HCT116 (cell line): ENCODE measurements around the gene CAMKMT. TPM values are rescaled to one million over a fixed set of nuclear protein-coding genes. Genes with fewer than 3 reads are reported as not detected.

Experiments
- ATAC-seq: fragments of 200-7000 bp; cut with Tn5 transposase; 2 replicates; pipeline ENCODE4 v1.9.1; 2020; ENCODE audit warnings: mild to moderate bottlenecking, moderate library complexity
- BruUV-seq: library from RNA; stranded (reverse); fragments of 400-500 nt; replicated peaks from 2 replicates; lab custom pipeline; 2021; lab: Mats Ljungman, UMichigan
- CTCF ChIA-PET: fragments of 300-600 bp; sonication (Branson Sonifier 250); formaldehyde crosslinking; loops from one replicate; lab custom pipeline; 2021; ENCODE audit warnings: antibody characterized with exemption; lab: Charles Lee
- POLR2A ChIA-PET: fragments of 300-600, 350-600 bp; sonication (Branson Sonifier 250); formaldehyde crosslinking; loops from one replicate; lab custom pipeline; 2021; ENCODE audit warnings: antibody characterized with exemption; lab: Charles Lee
- RAD21 ChIA-PET, 2 experiments: fragments of 300-600 bp; sonication (Branson Sonifier 250); formaldehyde crosslinking; loops; one replicate each; lab custom pipeline; 2023; ENCODE audit warnings: low total read pairs in 2 of 2; ENCODE audit not compliant: uncharacterized antibody in 2 of 2, unreplicated experiment in 2 of 2, low non-redundant PET in 1 of 2; lab: Charles Lee
- DNase-seq: peaks from one replicate; pipeline ENCODE4 v3.0.0-alpha.2; 2010; ENCODE audit warnings: low read depth, low spot score
- H2AFZ ChIP-seq: fragments of 200-600 bp; shearing (Covaris generic), sonication (generic); 2 replicates; pipeline ENCODE4 v1.6.1; 2017; ENCODE audit warnings: low read depth, mixed run types, mixed read lengths, antibody characterized with exemption, low read length; ENCODE audit not compliant: poor library complexity, severe bottlenecking
- H3K27ac ChIP-seq: 2 replicates; pipeline ENCODE4 v1.5.1; 2012; ENCODE audit warnings: low read depth, low read length
- H3K27me3 ChIP-seq: fragments of 200-600 bp; sonication (generic); 2 replicates; pipeline ENCODE4 v1.6.1; 2016; ENCODE audit warnings: mixed run types, low read length, mixed read lengths; ENCODE audit not compliant: insufficient read depth
- H3K36me3 ChIP-seq, 2 experiments: fragments of 200-500 bp in 1 of 2; fragments of 200-600 bp in 1 of 2; sonication (Bioruptor generic) in 1 of 2; sonication (generic) in 1 of 2; 2 replicates each; pipeline versions ENCODE4 v1.5.1 to v1.6.1; 2014 to 2016; ENCODE audit warnings: low read length in 2 of 2, inconsistent platforms in 1 of 2, mixed read lengths in 1 of 2, mixed run types in 1 of 2; ENCODE audit not compliant: insufficient read depth in 2 of 2, control insufficient read depth in 1 of 2
- H3K4me1 ChIP-seq, 2 experiments: fragments of 200-600 bp in 1 of 2; sonication (generic) in 1 of 2; 2 replicates each; pipeline versions ENCODE4 v1.5.1 to v1.6.1; 2012 to 2017; ENCODE audit warnings: low read length in 2 of 2, inconsistent platforms in 1 of 2, mild to moderate bottlenecking in 1 of 2, mixed read lengths in 1 of 2, mixed run types in 1 of 2, moderate library complexity in 1 of 2; ENCODE audit not compliant: insufficient read depth in 2 of 2, control insufficient read depth in 1 of 2
- H3K4me2 ChIP-seq: fragments of 200-600 bp; sonication (generic); 2 replicates; pipeline ENCODE4 v1.6.1; 2017; ENCODE audit warnings: mixed run types, low read length, mixed read lengths
- H3K4me3 ChIP-seq, 2 experiments: fragments of 200-600 bp in 1 of 2; sonication (generic) in 1 of 2; replicated peaks in 1 of 2; 2 replicates each; pipeline ENCODE4 v1.5.1; 2011 to 2016; ENCODE audit warnings: low read length in 2 of 2, control low read depth in 1 of 2, low read depth in 1 of 2, mild to moderate bottlenecking in 1 of 2, mixed read lengths in 1 of 2, mixed run types in 1 of 2
- H3K79me2 ChIP-seq: fragments of 200-600 bp; sonication (generic); 2 replicates; pipeline ENCODE4 v1.6.1; 2017; ENCODE audit warnings: mild to moderate bottlenecking, mixed run types, low read length, moderate library complexity, mixed read lengths; ENCODE audit not compliant: insufficient read depth
- H3K9ac ChIP-seq: fragments of 200-600 bp; sonication (generic); 2 replicates; pipeline ENCODE4 v1.6.1; 2016; ENCODE audit warnings: low read length, mixed read lengths
- H3K9me2 ChIP-seq: fragments of 200-600 bp; sonication (generic), shearing (Covaris generic); 2 replicates; pipeline ENCODE4 v1.6.1; 2017; ENCODE audit warnings: mixed run types, mild to moderate bottlenecking, moderate library complexity; ENCODE audit not compliant: insufficient read depth
- H3K9me3 ChIP-seq, 2 experiments: fragments of 200-500 bp in 1 of 2; fragments of 200-600 bp in 1 of 2; sonication (Bioruptor generic) in 1 of 2; sonication (generic) in 1 of 2; 2 replicates each; pipeline ENCODE4 v1.6.1; 2014 to 2017; ENCODE audit warnings: low read length in 2 of 2, mixed read lengths in 2 of 2, inconsistent platforms in 1 of 2, low read depth in 1 of 2, mild to moderate bottlenecking in 1 of 2, mixed run types in 1 of 2, moderate library complexity in 1 of 2; ENCODE audit not compliant: control insufficient read depth in 1 of 2, insufficient read depth in 1 of 2
- H4K20me1 ChIP-seq: fragments of 200-600 bp; sonication (generic), shearing (Covaris generic); 2 replicates; pipeline ENCODE4 v1.6.1; 2017; ENCODE audit warnings: mixed run types, mild to moderate bottlenecking, moderate library complexity; ENCODE audit not compliant: insufficient read depth
- CBX3 ChIP-seq: IDR thresholded peaks from 2 replicates; pipeline ENCODE4 v1.6.1; 2012; ENCODE audit warnings: low read depth
- EGR1 ChIP-seq: IDR thresholded peaks from 2 replicates; pipeline ENCODE4 v1.6.1; 2012; ENCODE audit warnings: low read depth
- ELF1 ChIP-seq: IDR thresholded peaks from 2 replicates; pipeline ENCODE4 v1.6.1; 2012; ENCODE audit warnings: low read depth, borderline replicate concordance
- EZH2 ChIP-seq: fragments of 200-600 bp; sonication (generic); IDR thresholded peaks from 2 replicates; pipeline ENCODE4 v1.6.1; 2017; ENCODE audit warnings: antibody characterized with exemption, mixed run types
- EZH2phosphoT487 ChIP-seq: fragments of 200-600 bp; IDR thresholded peaks from 2 replicates; pipeline ENCODE4 v1.6.1; 2018; ENCODE audit warnings: antibody characterized with exemption, borderline replicate concordance
- FOSL1 ChIP-seq: IDR thresholded peaks from 2 replicates; pipeline ENCODE4 v1.6.1; 2012; ENCODE audit warnings: low read depth
- POLR2A ChIP-seq: IDR thresholded peaks from 2 replicates; pipeline ENCODE4 v1.7.0; 2011; ENCODE audit warnings: borderline replicate concordance; ENCODE audit not compliant: insufficient read depth, insufficient read length; ENCODE audit errors: extremely low read depth
- POLR2AphosphoS5 ChIP-seq: IDR thresholded peaks from 2 replicates; pipeline ENCODE4 v1.6.1; 2011; ENCODE audit warnings: mild to moderate bottlenecking, low read depth, low read length, moderate library complexity
- REST ChIP-seq: IDR thresholded peaks from 2 replicates; pipeline ENCODE4 v1.6.1; 2012; ENCODE audit warnings: low read depth
- SRF ChIP-seq: IDR thresholded peaks from 2 replicates; pipeline ENCODE4 v1.6.1; 2012; ENCODE audit warnings: low read depth
- TCF7L2 ChIP-seq: IDR thresholded peaks from 2 replicates; pipeline ENCODE4 v1.7.0; 2011; ENCODE audit warnings: borderline replicate concordance, inconsistent platforms; ENCODE audit not compliant: insufficient read depth, insufficient read length; ENCODE audit errors: extremely low read depth
- YY1 ChIP-seq: IDR thresholded peaks from 2 replicates; pipeline ENCODE4 v1.6.1; 2011; ENCODE audit warnings: low read length, low read depth, moderate library complexity, mild to moderate bottlenecking; ENCODE audit not compliant: insufficient replicate concordance; ENCODE audit errors: extremely low read depth
- ZBTB33 ChIP-seq: IDR thresholded peaks from 2 replicates; pipeline ENCODE4 v1.6.1; 2011; ENCODE audit warnings: mild to moderate bottlenecking, low read length, moderate library complexity; ENCODE audit not compliant: insufficient replicate concordance; ENCODE audit errors: extremely low read depth
- ZFX ChIP-seq: fragments of 450-650 bp; IDR thresholded peaks from 2 replicates; pipeline ENCODE4 v1.6.1; 2017
- intact Hi-C: fragments of 100-400 bp; cut with micrococcal nuclease; formaldehyde crosslinking; loops from 2 replicates; pipeline ENCODE4 v1.10.0; 2022
- total RNA-seq: library from RNA; stranded (reverse); gene quantifications from one replicate; pipeline ENCODE4 v1.2.1, GENCODE V29; 2021; ENCODE audit not compliant: unreplicated experiment

Gene CAMKMT
- total RNA-seq, 1 experiment from 2014 or later = 10.6 TPM

- no peak overlapping the region for H3K27ac ChIP-seq
- ChIA-PET CTCF (interaction anchor here (1.7 kb wide), 1 partner anchor 36 kb away, joined by 4 read pairs; no protein-coding TSS in a partner anchor), RAD21 (no interaction called here), POLR2A (no interaction called here)
- no peak for DNase-seq
- H3K4me3 ChIP-seq = no peak overlapping the region
- ATAC-seq = no peak
- peak overlapping the region; percentile 18; the same call in 1 of the 2 replicates for H3K4me2 ChIP-seq
- no peak overlapping the region for H3K9ac ChIP-seq
- no peaks in the 10 kb centered on the region for H3K36me3 ChIP-seq
- intact Hi-C loops = no loop called here
- BruUV-seq = no TSS peak
- no peaks in the 10 kb centered on the region for H3K79me2 ChIP-seq
- no peaks in the 10 kb centered on the region for H3K9me2 ChIP-seq
- TF ChIP-seq POLR2A = no peak
- no peak for TF ChIP-seq EGR1
- TF ChIP-seq ZBTB33 = no peak
- no peak for TF ChIP-seq CBX3
- H3K9me3 ChIP-seq = no peaks in the 10 kb centered on the region
- H3K27me3 ChIP-seq = no peaks in the 10 kb centered on the region
- no peaks in the 10 kb centered on the region for H4K20me1 ChIP-seq
- H2AFZ ChIP-seq = no peak overlapping the region
- H3K4me1 ChIP-seq = peaks cover 0 to 8% of the 10 kb centered on the region in 2 experiments; a peak in 1 of 4 replicates
Measured at GRCh38 chr2:44515416-44515815, 153.7 kb downstream of the CAMKMT start.

DNA sequence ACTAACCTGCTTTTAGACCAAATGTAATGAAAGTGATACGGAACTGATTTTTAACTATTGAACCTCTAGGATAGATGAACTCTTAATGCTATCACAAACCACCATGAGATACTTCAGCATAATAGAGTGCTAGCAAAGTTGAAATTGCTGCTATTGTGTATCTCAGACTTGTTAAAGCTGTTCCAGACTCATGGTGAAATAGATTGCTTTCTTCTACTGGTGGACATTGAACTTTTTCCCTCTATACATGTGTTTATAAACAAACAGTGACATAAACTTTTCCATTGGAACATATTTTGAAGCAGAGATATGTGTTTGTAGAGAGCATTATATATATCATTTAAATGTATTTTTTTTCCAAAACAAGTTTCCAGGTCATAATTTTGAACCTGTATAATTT lies 157.3 kb downstream of the CAMKMT start:
- Histone ChIP-seq H3K4me2 (no peak overlapping the region), H3K9me3 (peaks cover 0 to 5% of the 10 kb centered on the region in 2 experiments; a peak in 1 of 4 replicates), H3K9ac (no peak overlapping the region), H3K36me3 (no peaks in the 10 kb centered on the region), H3K9me2 (no peaks in the 10 kb centered on the region), H3K4me3 (no peak overlapping the region), H3K79me2 (no peaks in the 10 kb centered on the region), H4K20me1 (no peaks in the 10 kb centered on the region), H3K27ac (no peak overlapping the region), H3K4me1 (peaks cover 0 to 8% of the 10 kb centered on the region in 2 experiments; a peak in 1 of 4 replicates), H3K27me3 (no peaks in the 10 kb centered on the region), H2AFZ (no peak overlapping the region)
- DNase-seq (no peak), ATAC-seq (no peak)
- no peak for TF ChIP-seq EZH2phosphoT487
- no peak for TF ChIP-seq ZFX
- TF ChIP-seq SRF = no peak
- TF ChIP-seq CBX3 = no peak
- TF ChIP-seq TCF7L2 = no peak
- no peak for TF ChIP-seq EZH2
- TF ChIP-seq FOSL1 = no peak
- no peak for TF ChIP-seq POLR2AphosphoS5
- TF ChIP-seq REST = no peak
- TF ChIP-seq YY1 = no peak
- TF ChIP-seq ELF1 = no peak
- BruUV-seq = no TSS peak
- intact Hi-C loops = no loop called here
- CTCF ChIA-PET = no interaction called here
- POLR2A ChIA-PET = no interaction called here
- RAD21 ChIA-PET = no interaction called here
